GM06990 (cell line): ENCODE measurements around the gene TRIP4.
"Not testable (repeated sequence)": the region's sequence is repeated elsewhere in the genome, so short reads cannot be mapped to it uniquely, and the experiment has no call there.

Experiments
- DNase-seq: peaks from one replicate; pipeline ENCODE4 v3.0.0-alpha.2; 2011; ENCODE audit not compliant: insufficient read length; ENCODE audit errors: extremely low read depth
- H3K27me3 ChIP-seq: replicated peaks from 2 replicates; pipeline ENCODE4 v1.6.0; 2011; ENCODE audit warnings: low read length; ENCODE audit not compliant: control insufficient read depth, insufficient read depth
- H3K36me3 ChIP-seq: 2 replicates; pipeline ENCODE4 v1.5.1; 2011; ENCODE audit warnings: low read length; ENCODE audit not compliant: control insufficient read depth, insufficient read depth
- H3K4me3 ChIP-seq: replicated peaks from 2 replicates; pipeline ENCODE4 v1.5.1; 2011; ENCODE audit warnings: low read depth, mild to moderate bottlenecking, control low read depth, low read length
- CTCF ChIP-seq: IDR thresholded peaks from 2 replicates; pipeline ENCODE4 v1.5.1; 2011; ENCODE audit warnings: low read length, control low read depth, mild to moderate bottlenecking, inconsistent platforms; ENCODE audit not compliant: insufficient read depth, poor library complexity, severe bottlenecking

The TRIP4 gene

GRCh38 chr15:64480891-64481290 lies 93.3 kb downstream of the TRIP4 start:
- Histone ChIP-seq H3K4me3 (no peak overlapping the region), H3K36me3 (no peaks in the 10 kb centered on the region; the same call in 1 of the 2 replicates), H3K27me3 (no peaks in the 10 kb centered on the region)
- DNase-seq, result no peak
- TF ChIP-seq CTCF, result no peak

GRCh38 chr15:64483749-64484148 lies 96.1 kb downstream of the TRIP4 start:
- H3K36me3 ChIP-seq, result peaks cover 2% of the 10 kb centered on the region
- no peaks in the 10 kb centered on the region for H3K27me3 ChIP-seq
- TF ChIP-seq CTCF, result no peak
- no peak overlapping the region for H3K4me3 ChIP-seq
- DNase-seq, result no peak

GRCh38 chr15:64485796-64486195 lies 98.2 kb downstream of the TRIP4 start:
- DNase-seq, result no peak
- Histone ChIP-seq H3K36me3 (peaks cover 2% of the 10 kb centered on the region), H3K27me3 (no peaks in the 10 kb centered on the region), H3K4me3 (no peak overlapping the region)
- TF ChIP-seq CTCF, result no peak

- Histone ChIP-seq H3K4me3 (no peak overlapping the region), H3K27me3 (no peaks in the 10 kb centered on the region), H3K36me3 (peaks cover 2% of the 10 kb centered on the region)
- no peak for TF ChIP-seq CTCF
- no peak for DNase-seq
Observed at GRCh38 chr15:64490598-64491259, 103.1 kb downstream of the TRIP4 start.

GRCh38 chr15:64493641-64494040 lies 106.0 kb downstream of the TRIP4 start:
- no peak overlapping the region for H3K4me3 ChIP-seq
- no peak for TF ChIP-seq CTCF
- no peaks in the 10 kb centered on the region for H3K27me3 ChIP-seq
- H3K36me3 ChIP-seq, result no peaks in the 10 kb centered on the region; the same call in 1 of the 2 replicates
- no peak for DNase-seq

GRCh38 chr15:64495968-64496367 lies 108.3 kb downstream of the TRIP4 start:
- H3K4me3 ChIP-seq, H3K27me3 ChIP-seq, H3K36me3 ChIP-seq, DNase-seq: not testable (repeated sequence)
